ENCODE data around the gene WDR87.
A peak's percentile ranks its signal among the peaks of the same experiment; 100 is the strongest.

Gene WDR87

DNA sequence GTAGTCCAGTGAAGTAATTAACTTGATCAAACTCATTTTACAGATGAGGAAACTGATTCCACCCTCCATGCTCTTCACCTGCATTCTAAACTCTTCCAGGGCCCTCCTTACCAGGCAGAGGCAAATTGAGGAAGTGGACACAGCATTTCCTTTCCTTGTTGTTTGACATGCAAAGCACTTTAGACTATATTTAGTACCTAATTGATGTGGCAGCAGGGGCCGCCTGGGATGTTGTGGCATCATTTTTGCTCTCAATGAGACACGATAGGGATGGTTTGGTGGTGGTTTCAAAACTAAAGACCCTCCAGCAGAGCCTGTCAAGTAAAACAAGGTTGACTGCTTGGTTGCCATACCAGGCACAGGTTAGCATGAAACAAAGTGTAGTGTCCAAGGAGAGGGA lies 8.5 kb upstream of the WDR87 start:
- TF ChIP-seq, protein P1, sequence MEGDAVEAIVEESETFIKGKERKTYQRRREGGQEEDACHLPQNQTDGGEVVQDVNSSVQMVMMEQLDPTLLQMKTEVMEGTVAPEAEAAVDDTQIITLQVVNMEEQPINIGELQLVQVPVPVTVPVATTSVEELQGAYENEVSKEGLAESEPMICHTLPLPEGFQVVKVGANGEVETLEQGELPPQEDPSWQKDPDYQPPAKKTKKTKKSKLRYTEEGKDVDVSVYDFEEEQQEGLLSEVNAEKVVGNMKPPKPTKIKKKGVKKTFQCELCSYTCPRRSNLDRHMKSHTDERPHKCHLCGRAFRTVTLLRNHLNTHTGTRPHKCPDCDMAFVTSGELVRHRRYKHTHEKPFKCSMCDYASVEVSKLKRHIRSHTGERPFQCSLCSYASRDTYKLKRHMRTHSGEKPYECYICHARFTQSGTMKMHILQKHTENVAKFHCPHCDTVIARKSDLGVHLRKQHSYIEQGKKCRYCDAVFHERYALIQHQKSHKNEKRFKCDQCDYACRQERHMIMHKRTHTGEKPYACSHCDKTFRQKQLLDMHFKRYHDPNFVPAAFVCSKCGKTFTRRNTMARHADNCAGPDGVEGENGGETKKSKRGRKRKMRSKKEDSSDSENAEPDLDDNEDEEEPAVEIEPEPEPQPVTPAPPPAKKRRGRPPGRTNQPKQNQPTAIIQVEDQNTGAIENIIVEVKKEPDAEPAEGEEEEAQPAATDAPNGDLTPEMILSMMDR (IDR thresholded peaks at IDR 0.05; ENCODE audit: low read depth, low read length) = no peak
- no peak for DNase-seq

DNA sequence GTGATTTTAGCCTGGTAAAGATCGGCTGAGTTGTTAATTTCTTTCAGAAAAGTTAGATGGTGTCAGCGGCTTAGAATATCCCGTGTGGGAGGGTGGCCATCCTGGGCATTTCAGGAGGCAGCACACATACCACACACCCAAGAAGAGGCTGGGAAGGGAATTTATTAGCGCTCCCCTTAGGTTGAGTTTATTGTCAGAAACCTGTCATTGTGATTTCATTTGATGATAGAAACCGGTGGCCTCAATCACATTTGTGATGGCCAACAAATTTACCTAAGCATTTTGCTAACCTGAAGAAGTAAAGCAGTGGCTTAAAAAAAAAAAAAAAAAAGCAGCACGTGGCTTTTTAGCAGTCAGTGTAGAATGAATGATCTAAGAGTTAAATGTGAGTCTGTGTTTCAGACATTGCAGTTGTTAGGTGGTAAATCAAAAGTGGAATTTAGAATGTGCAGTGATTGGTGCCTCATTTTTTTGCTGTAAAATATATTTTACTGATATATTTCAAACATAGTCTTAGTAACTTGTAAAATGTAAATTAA lies 3.3 kb upstream of the WDR87 start:
- TF ChIP-seq, protein P1 (IDR thresholded peaks at IDR 0.05; ENCODE audit: low read depth, low read length) = no peak
- Histone ChIP-seq H3K4me3 (ENCODE audit: low read depth, low read length) (no peak overlapping the region), H3K9me3 (no peaks in the 10 kb centered on the region), H3K27me3 (no peaks in the 10 kb centered on the region), H3K36me3 (no peaks in the 10 kb centered on the region; the same call in 1 of the 2 replicates), H3K4me1 (no peaks in the 10 kb centered on the region)
- DNase-seq = no peak

More for the DNA sequence above, 8.5 kb upstream of the WDR87 start:
- Histone ChIP-seq H3K27me3 (no peaks in the 10 kb centered on the region), H3K9me3 (no peaks in the 10 kb centered on the region), H3K4me3 (ENCODE audit: low read depth, low read length) (no peak overlapping the region), H3K36me3 (no peaks in the 10 kb centered on the region; the same call in 1 of the 2 replicates), H3K4me1 (no peaks in the 10 kb centered on the region)

DNA sequence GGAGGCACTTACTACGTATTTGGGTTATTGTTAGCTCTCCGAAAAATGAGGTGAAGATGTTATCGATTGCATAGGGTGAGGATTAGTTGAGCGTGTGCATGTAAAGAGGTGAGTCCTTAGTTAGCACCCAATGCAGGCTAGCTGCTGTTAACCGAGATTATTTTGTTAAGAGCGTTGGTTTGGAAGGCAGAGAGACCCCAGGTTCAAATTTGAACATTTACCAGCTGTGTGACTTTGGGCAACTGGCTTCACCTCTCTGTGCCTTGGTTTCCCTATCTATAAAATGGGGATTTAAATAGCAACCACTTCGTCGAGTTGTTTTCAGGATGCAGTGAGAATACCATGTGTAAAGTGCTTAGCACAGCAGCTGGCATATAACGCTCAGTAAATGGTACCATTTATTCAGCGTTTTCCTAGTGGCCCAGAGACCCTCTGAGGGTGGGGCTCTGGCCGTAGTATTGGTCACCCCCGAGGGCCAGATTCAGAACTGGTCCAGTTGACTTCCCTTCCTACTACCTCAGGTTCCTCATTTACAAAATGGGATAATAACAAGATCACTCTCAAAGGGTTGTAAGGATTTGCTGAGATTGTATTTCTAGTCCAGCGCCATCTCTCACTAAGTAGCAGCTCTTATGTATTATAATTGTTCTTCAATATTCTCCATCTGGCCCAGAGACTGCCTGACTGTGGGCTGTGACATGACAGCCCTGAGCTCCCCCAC lies 1.5 kb upstream of the WDR87 start:
- TF ChIP-seq, protein P1 (IDR thresholded peaks at IDR 0.05; ENCODE audit: low read depth, low read length) = no peak
- no peak for DNase-seq
- Histone ChIP-seq H3K4me1 (no peaks in the 10 kb centered on the region), H3K9me3 (no peaks in the 10 kb centered on the region), H3K36me3 (no peaks in the 10 kb centered on the region; the same call in 1 of the 2 replicates), H3K4me3 (ENCODE audit: low read depth, low read length) (peak overlapping the region; percentile 92), H3K27me3 (no peaks in the 10 kb centered on the region)

DNA sequence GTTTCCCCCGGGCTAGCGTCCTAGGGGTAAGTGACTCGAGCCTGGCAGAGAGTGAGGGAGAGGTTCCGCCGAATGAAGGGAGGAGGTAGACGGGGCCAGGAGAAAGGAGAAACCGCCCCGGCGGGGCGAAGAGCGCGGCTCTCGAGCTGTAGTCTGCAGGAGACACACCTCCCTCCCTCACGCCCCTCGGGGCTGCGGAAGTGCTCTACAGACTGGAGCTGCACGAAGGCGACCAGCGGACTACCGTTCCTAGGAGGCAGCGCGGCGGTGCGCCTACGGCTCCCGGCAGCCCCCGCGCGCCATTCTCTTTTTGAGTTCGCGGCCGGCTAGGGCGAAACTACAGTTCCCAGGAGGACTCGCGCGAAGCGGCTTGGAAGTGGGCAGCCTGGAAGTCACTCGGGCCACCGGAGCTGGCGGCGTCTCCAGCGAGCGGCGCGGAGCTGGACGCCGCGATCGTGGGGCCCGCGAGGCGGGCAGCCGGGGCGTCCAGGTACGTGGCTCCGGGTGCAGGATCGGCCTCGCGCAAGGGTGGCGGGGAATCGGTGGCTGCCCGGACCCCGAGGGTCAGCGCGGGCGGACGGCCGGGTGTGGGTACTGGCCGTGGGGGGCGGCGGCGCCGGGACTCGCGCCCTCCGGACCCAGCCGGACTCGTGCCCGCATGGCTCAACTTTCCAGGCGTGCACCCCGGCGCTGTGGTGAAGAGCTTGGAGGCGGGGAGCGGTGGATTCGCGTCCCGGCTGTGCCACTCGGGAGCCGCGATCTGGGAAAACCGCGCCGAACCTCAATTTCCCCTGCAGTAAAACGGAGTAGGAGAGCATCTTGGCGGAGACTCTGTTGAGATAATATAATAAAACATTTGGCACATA lies 708 bp upstream of the WDR87 start, which contains the start of gene SIPA1L3:
Gene SIPA1L3, plus strand, starts transcription at position 340 of the 866 bp plus-strand sequence. CDS start 174,358 bp downstream, outside the sequence.
- H3K36me3 ChIP-seq = no peaks in the 10 kb centered on the region
- H3K4me3 ChIP-seq (ENCODE audit: low read depth, low read length) = peak within 1 kb of the TSS; percentile 92
- no peaks in the 10 kb centered on the region for H3K4me1 ChIP-seq
- peak; percentile 97 for DNase-seq
- H3K27me3 ChIP-seq = no peaks in the 10 kb centered on the region
- TF ChIP-seq, protein P1 (IDR thresholded peaks at IDR 0.05; ENCODE audit: low read depth, low read length) = no peak
- no peaks in the 10 kb centered on the region for H3K9me3 ChIP-seq

DNA sequence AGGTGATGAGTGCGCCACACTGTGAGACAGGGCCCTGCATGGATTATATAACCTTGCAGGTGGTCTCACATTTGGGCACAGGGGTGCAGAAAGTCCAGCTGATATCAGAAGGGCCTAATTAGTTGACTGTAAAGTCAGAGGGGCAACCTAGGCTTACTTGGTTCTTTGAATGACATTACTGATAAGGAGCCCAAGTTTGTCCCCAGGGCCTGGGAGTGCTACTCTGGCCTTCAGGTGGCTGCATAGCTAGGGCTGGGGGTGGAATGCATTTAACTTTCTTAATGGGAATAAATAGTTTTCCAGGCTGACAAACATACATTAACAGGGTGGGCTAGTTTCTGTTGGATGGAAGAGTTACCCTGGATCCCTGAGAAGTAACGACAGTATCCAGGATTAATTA lies 3.3 kb downstream of the WDR87 start:
- DNase-seq = no peak
- TF ChIP-seq, protein P1 (IDR thresholded peaks at IDR 0.05; ENCODE audit: low read depth, low read length) = no peak

More for the DNA sequence above, 3.3 kb downstream of the WDR87 start:
- Histone ChIP-seq H3K4me1 (no peaks in the 10 kb centered on the region), H3K4me3 (ENCODE audit: low read depth, low read length) (no peak overlapping the region), H3K27me3 (no peaks in the 10 kb centered on the region), H3K36me3 (no peaks in the 10 kb centered on the region), H3K9me3 (no peaks in the 10 kb centered on the region)

Data from BE2C (cell line).